Omental fat pad (tissue), 4 donors: Measurements from ENCODE around the gene DLX6. TPM values are rescaled to one million over a fixed set of nuclear protein-coding genes. Genes with fewer than 3 reads are reported as not detected.

ENCODE experiments used
- ATAC-seq: fragments of 150-250 bp; one replicate; pipeline ENCODE4 v1.9.1; 2016; ENCODE audit warnings: mild to moderate bottlenecking, moderate library complexity; ENCODE audit not compliant: low FRiP score
- DNase-seq: peaks from one replicate; pipeline ENCODE4 v3.0.0-alpha.2; 2019; ENCODE audit warnings: low spot score
- total RNA-seq, 4 donors: library from RNA; depleted of rRNA; stranded (reverse); fragments of >200 nt; gene quantifications; one replicate each; pipeline ENCODE4 v1.1.0, GENCODE V29; 2016
- TF ChIP-seq, protein P1 (sequence below), 3 donors: fragments of 450-650 bp; IDR thresholded peaks; one replicate each; pipeline ENCODE4 v1.5.1; 2016 to 2017; ENCODE audit warnings: antibody characterized with exemption in 3 of 3, mild to moderate bottlenecking in 3 of 3, moderate library complexity in 2 of 3

DLX6 gene
- total RNA-seq, 4 donors from 2014 or later: not detected

DNA sequence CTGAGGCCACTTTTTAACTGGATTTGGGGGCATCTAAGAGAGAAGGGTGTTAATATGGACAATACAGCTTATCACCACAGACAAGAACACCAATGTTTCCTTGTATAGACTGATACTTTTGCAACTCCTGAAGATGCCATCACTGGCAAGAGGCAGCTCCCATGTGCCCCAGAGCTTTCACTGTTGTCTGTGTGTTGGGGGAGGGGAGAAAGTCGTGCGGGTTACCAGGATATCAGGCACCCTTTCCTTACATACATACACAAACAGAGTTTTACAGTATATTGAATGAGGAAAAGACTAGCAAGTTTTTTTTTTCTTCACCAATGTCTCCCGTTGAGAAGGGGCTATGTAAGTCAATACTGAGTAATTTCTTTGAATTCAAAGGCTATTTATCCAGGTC is 4.1 kb upstream of the DLX6 start:
- no peak for DNase-seq
- no peak for ATAC-seq
- TF ChIP-seq, protein P1, sequence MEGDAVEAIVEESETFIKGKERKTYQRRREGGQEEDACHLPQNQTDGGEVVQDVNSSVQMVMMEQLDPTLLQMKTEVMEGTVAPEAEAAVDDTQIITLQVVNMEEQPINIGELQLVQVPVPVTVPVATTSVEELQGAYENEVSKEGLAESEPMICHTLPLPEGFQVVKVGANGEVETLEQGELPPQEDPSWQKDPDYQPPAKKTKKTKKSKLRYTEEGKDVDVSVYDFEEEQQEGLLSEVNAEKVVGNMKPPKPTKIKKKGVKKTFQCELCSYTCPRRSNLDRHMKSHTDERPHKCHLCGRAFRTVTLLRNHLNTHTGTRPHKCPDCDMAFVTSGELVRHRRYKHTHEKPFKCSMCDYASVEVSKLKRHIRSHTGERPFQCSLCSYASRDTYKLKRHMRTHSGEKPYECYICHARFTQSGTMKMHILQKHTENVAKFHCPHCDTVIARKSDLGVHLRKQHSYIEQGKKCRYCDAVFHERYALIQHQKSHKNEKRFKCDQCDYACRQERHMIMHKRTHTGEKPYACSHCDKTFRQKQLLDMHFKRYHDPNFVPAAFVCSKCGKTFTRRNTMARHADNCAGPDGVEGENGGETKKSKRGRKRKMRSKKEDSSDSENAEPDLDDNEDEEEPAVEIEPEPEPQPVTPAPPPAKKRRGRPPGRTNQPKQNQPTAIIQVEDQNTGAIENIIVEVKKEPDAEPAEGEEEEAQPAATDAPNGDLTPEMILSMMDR (IDR thresholded peaks at IDR 0.05): no peak

DNA sequence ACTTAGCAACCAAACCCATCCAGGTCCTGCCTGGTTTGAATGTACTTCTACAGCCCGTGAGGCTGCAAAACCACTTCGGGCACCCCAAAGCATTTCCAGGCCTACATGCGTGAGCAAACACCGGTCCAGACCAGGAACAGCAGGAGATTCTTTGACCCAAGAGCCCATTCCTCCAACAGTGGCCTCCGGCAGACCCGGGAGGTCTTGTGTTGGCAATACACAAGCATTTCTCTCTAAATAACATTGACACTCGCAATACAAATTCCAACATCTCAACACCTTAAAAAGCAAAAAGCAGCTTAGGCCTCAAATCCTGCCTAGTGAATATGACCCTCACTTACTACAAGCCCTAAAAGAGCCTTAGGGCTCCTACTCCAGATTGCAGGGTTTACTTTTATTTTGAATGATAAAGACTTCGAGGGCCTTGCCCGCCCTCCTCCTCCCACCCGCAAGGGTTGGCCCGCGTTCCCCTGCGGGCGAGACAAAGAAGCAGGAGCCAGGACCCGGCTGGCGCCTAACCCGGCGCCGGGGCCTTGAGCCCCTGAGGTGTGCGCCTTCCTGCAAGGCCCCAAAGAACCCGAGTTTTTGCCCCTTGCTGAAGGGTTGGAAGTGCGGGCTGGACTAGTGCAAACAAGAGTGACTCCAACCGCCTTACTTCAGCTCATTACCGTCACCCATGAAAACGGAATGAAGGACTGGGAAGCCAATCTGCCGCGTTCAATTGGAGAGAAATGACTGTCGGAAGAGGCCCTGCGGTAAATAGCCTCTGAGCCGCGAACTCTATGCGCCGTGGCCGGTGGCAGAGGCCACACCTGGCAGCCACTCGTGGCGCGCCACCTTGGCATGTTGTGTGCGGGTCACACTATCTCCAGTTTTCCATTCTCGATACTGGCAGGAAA is 3.4 kb upstream of the DLX6 start:
- TF ChIP-seq, protein P1 (IDR thresholded peaks at IDR 0.05): no peak
- no peak for DNase-seq
- ATAC-seq: no peak

DNA sequence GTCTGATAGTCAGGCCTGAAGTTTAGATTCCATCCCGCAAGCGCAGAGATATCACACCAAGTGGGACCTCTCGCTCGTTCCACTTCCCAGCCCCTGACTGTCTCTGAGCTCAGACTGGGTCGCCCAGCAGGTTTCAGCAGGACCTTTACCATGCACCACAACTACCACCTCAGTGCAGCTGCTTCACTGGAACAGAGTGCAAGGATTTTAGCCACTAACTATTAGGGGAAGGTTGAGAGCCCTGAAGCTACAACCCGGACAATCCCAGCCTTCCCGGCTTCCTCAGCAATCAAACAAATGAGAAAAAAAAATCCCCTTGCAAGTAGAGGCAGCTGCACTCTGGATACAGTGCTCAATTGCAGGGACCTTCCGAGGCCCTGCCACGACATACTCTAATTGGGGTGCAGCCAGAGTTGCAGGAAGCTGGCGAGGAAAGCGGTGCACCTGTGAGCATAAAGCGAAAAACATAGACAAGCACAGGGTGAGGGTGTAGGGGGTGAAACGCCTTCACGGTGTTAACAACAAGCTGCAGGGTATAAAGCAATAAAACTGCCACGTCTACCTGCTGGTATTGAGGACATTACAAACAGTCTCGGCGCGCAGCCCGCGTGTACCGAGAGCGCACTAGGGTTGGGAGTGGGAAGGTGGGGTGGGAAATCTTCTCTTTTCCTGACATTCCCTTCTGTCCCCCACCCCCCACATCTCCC is 2.6 kb upstream of the DLX6 start:
- DNase-seq (no peak), ATAC-seq (no peak)
- TF ChIP-seq, protein P1 (IDR thresholded peaks at IDR 0.05): no peak

DNA sequence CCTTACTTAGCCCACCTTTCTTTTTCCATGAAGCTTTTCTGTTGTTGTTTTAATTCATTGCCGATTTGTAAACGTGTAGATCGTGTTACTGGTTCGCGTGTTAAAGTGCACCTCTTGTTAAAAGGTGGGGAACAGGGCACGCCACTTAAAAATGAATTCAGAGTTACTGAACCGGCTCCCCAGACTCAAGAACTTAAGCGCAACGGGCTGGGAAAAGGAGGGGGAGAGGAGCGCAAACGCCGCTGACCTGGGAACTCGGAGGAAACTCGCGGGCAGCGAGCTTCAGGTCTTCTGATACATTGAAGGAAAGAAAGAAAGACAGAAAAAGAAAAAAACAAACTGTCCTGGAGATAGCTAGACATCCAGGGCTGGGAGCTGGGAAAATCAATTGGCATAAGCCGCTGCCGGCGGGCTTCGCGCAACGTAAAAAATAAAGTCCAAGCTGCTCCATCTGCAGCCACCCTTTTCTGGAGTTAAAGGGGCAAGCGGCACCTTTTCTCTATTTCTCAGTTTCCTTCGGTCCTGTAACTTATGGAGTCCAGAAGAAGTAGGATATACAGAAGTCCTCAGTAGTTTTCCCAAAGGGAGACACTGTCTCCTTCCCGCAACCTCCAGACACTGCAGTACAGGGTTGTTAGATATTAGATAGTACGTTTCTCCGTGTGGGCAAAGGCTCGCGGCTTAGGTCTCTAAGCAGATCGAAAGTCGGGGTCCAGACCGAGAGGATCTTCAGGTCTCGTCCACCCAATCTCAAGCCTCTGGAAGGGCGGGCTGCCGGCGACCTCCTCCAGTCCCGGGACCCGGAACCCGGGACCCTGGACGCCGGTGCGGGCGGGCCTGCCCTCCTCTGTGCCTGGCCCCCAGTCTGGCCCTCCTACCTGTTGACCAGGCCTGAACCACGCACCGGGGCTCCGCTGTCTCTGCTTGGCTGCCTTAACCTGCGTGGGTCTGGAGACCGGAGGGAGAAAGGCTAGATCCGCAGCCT is 1.8 kb upstream of the DLX6 start:
- TF ChIP-seq, protein P1 (IDR thresholded peaks at IDR 0.05): no peak
- DNase-seq (no peak), ATAC-seq (no peak)

DNA sequence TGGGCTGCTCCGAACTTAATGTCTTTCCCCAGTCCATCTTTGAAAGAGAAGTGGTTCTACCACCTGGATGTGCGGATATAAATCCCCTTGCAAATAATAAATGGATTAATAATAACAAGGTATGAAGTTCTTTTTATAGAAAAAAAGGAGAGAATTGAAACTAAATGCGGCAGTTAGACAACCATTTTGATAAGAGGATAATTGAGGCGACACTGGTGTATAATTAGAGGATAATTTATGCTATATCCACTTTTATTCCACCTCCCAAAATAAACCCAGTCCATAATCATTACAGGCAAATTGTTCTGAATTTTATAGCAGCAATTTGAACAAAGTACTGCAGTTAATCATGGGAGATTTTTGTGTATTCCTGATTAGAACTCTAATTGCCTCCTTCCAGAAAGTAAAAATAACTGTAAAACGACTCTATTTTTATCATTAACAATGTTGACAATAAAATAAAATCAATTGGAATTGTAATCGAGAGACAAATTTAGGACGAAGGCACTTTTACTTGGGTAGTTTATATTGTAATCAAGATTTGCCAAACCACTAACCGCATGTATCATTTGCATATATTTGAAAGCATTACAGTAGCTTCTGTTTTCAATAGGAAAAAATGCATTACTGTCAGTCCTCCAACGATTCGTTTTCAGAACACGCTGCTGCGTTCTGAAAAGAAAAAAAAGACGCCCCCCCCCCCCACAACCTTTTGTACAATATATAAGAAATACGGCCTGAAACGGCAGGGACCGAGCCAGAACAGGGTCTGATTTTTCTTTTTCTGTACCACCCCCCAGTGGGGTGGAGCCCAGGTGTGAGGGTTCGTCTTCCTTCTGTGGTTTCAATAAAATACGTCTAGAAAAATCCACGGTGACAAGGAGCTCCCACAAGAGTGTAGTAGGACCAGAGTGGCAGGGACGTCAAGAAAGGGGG is 838 bp upstream of the DLX6 start:
- DNase-seq (no peak), ATAC-seq (no peak)
- TF ChIP-seq, protein P1 (IDR thresholded peaks at IDR 0.05): no peak
